A549 (cell line): ENCODE results near the gene KCNIP4.

Experiments used
- CHD2 ChIP-seq: fragments of 150-350 bp; IDR thresholded peaks from 2 replicates; pipeline ENCODE4 v1.6.1; 2014; ENCODE audit warnings: low read length; ENCODE audit not compliant: partially characterized antibody
- CTCF ChIP-seq: fragments of >200 bp; sonication (Bioruptor Twin); formaldehyde crosslinking; IDR thresholded peaks from 3 replicates; pipeline ENCODE4 v1.5.1; 2016
- ELK1 ChIP-seq: fragments of 150-350 bp; IDR thresholded peaks from 2 replicates; pipeline ENCODE4 v1.6.1; 2014; ENCODE audit warnings: low read depth, mild to moderate bottlenecking, low read length
- HDAC2 ChIP-seq: fragments of 200-600 bp; sonication (generic); IDR thresholded peaks from 2 replicates; pipeline ENCODE4 v1.6.1; 2016
- SREBF2 ChIP-seq: fragments of 450-650 bp; IDR thresholded peaks from 2 replicates; pipeline ENCODE4 v1.6.1; 2014; ENCODE audit warnings: mild to moderate bottlenecking, moderate library complexity
- TP53 ChIP-seq: fragments of 250-450 bp; sonication (Bioruptor Pico); IDR thresholded peaks from 2 replicates; pipeline ENCODE4 v1.5.0; 2021; ENCODE audit warnings: mild to moderate bottlenecking, moderate library complexity

- TF ChIP-seq HDAC2: no peak
- TF ChIP-seq CHD2: no peak
- no peak for TF ChIP-seq CTCF
- no peak for TF ChIP-seq TP53 (CRISPR knock-in tag)
- no peak for TF ChIP-seq SREBF2
- no peak for TF ChIP-seq ELK1
These were observed 419.4 kb downstream of the KCNIP4 start for GRCh38 chr4:21529214-21529613.
